GM19025 (cell line): ENCODE measurements around the gene SLC15A1.

Experiments
- ATAC-seq: cut with Tn5 transposase; IDR thresholded peaks from one replicate; pipeline ENCODE4 v1.9.1; 2021; ENCODE audit warnings: mild to moderate bottlenecking, low read depth, moderate library complexity; ENCODE audit not compliant: unreplicated experiment

SLC15A1 gene, protein sequence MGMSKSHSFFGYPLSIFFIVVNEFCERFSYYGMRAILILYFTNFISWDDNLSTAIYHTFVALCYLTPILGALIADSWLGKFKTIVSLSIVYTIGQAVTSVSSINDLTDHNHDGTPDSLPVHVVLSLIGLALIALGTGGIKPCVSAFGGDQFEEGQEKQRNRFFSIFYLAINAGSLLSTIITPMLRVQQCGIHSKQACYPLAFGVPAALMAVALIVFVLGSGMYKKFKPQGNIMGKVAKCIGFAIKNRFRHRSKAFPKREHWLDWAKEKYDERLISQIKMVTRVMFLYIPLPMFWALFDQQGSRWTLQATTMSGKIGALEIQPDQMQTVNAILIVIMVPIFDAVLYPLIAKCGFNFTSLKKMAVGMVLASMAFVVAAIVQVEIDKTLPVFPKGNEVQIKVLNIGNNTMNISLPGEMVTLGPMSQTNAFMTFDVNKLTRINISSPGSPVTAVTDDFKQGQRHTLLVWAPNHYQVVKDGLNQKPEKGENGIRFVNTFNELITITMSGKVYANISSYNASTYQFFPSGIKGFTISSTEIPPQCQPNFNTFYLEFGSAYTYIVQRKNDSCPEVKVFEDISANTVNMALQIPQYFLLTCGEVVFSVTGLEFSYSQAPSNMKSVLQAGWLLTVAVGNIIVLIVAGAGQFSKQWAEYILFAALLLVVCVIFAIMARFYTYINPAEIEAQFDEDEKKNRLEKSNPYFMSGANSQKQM

GRCh38 chr13:98752467-98753290 lies at the start of gene SLC15A1:
TSS of gene SLC15A1 (minus strand) at chr13:98752672. CDS start at chr13:98752598, 74 bp downstream.
- ATAC-seq = no peak

- ATAC-seq = no peak
Measured at GRCh38 chr13:98801626-98802418, 49.4 kb upstream of the SLC15A1 start.

DNA sequence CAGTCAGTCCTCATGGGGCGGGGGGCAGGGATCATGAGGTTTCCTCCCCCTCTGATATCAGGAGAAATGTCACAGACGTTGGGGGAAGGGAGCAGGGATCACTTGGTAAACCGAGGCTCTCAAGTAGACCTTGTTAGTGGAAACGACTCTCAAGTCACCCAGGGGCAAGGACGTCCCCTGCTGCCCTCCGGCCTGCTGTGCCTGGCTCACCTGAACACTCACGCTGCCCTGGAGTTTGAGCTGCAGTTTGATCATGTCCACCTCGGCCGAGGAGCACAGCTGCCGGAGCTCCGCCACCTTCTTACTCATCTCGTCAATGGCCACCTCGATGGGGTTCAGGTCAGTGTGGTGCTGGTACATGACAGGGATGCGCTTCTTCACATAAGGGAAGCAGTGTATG lies 47.6 kb upstream of the SLC15A1 start:
- ATAC-seq = no peak

DNA sequence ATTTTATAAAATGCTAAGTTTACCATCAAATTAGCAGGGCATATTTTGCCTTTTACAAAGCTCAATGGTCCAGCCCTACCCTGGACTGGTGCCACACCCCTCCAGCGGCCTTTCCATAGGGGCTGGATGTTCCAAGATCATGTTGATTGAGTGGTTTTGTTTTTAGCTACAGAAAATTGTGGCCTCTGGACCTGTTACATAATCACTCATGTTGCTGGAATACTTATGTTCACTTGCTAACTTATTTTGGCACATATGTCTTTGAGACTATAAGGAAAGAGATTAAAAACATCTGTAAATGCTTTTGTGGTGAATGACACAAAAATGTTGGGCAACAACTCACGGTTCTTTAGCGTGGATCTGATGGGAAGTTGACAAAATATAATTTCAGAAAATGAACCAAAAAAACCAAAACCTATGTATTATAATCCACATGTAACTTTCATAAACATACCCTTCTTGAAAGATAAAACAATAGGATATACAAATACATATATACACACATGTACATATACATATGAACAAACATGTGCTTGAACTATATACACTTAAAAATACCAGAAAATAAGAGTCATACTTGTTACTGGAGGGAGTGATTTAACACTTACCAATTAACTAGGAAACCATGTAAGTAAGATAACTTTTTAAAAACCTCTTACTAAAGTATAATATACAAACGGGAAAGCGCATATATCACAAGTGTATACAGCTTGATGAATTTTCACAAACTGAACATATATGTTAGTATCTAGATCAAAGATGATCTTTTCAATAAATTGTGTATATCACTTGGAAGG lies 46.6 kb upstream of the SLC15A1 start:
- no peak for ATAC-seq

DNA sequence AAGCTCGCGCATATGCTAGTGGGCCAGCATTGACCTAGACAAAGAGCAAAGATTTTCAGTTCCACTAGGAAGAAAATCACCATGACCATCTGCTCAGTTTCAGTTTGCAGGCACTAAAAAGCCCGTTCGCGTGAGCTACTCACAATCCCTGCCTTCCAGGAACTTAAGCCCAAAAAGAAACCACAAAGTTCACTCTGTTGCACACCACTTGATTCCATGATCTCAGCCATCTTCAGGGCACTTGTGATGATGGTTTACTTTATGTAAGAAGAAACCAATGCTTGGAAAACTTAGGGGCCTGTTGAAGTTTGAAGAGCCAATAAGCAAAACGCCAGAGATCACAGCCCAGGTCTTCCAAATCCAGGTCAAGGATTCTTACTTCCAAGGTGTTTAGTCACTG lies 45.0 kb upstream of the SLC15A1 start:
- no peak for ATAC-seq

GRCh38 chr13:98796798-98797197 lies 44.3 kb upstream of the SLC15A1 start:
- ATAC-seq = no peak

DNA sequence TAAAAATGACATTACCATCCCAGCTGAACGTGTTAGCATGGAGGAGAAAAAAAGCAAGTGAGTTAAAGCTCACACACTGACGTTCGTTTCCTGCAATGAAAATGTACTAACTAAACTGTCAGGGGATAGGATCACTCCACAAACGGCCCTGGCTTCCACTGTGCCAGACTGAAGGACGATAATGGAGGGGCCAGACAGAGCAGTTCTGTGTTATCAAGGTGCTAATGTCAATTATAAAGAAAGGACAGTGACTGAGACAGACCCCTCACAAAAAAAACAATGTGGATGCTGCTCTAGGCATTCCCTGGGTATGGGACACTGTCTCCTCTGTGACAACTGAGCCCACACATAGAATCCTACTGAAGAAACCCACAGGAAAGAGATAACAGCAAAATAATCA lies 43.7 kb upstream of the SLC15A1 start:
- ATAC-seq = no peak

DNA sequence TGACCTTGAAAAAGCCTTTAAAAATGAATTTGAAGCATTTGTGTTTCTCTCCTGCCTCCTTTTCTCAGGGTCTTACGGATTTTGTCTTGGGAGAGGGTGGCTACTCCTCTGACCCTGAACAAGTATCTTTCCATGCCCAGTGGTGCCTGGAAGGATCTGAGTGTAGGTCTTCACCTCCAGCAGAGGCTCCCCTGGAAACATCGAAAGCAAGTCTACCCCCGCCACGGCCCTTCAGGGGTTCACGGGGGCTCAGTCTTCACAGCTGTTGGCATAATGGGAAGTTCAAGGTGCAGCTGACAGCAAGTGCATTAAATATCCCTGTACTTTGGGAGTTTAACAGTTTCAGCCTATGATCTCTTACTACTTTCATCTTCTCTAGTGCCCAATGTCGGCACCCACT lies 42.7 kb upstream of the SLC15A1 start:
- ATAC-seq = no peak

- no peak for ATAC-seq
Measured at GRCh38 chr13:98794498-98794897, 42.0 kb upstream of the SLC15A1 start.

DNA sequence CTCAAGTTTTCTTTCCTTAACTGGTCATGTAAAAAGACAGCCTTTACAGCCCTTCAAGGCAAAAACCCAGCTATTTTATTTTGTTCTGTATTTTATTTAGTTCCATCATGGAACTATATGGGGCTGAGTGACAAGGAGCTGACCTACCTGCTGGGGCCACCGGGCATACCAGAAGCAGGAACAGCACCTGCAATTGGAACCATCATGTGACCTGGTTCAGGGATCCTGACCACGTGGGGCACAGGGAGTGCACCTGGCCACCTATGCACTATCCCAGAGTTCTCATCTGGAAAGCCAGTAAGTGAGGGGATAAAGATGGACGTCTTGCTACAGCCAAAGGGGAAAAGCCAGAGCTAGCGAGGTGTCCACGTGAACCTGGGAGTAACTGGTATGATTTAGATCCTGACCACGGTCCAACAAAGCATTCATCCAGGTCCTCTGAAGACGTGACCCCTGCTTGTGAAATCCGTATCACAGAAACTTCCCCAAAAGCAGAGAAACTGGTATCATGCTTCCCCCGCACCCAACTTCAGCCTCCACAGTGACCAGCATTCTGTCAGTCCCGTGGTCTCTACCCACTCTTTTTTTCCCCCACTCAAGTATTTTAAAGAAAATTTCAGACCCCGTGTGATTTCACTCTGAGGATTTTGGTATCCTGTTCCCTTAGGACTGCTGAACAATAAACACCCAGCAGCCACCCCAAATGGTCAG lies 40.5 kb upstream of the SLC15A1 start:
- no peak for ATAC-seq

- no peak for ATAC-seq
Measured at GRCh38 chr13:98792321-98792720, 39.8 kb upstream of the SLC15A1 start.

DNA sequence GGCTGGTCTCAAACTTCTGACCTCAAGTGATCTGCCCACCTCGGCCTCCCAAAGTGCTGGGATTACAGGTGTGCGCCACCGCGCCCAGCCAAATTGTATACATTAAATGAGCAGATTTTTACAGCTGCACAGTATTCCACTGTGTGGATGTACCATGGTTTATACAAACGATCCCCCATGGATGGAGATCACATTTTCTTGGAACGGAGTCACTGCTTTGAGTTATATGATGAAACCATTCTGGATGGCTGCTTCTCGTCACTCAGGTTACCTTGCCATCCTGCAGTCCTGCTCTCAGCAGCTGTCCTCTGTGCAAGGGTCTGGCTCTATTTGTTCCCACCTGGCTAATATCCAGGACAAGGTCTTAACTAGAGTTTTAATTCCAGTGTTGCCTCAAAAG lies 39.1 kb upstream of the SLC15A1 start:
- no peak for ATAC-seq

GRCh38 chr13:98787996-98788395 lies 35.5 kb upstream of the SLC15A1 start:
- no peak for ATAC-seq

- ATAC-seq = no peak
Measured at GRCh38 chr13:98787173-98787572, 34.7 kb upstream of the SLC15A1 start.

- no peak for ATAC-seq
Measured at GRCh38 chr13:98786023-98786422, 33.6 kb upstream of the SLC15A1 start.

DNA sequence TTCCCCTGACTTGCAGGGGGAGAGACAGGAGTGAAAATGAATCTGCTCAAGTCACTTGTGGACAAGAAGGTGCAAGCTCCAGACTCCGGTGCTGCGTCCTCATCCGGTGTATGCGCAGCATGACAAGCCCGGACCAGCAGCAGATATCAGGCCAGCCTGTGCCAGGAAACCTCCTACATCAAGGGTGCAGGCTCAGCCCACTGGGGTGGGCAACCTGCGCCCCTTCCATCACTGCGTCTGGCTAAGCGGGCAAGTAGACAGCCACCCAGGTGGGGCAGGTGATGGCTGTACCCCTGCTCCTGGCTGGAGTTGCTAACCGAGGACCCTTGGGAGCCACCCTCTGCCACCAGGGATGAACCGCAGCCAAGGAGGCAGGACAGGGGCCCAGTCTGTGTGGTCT lies 32.9 kb upstream of the SLC15A1 start:
- no peak for ATAC-seq

DNA sequence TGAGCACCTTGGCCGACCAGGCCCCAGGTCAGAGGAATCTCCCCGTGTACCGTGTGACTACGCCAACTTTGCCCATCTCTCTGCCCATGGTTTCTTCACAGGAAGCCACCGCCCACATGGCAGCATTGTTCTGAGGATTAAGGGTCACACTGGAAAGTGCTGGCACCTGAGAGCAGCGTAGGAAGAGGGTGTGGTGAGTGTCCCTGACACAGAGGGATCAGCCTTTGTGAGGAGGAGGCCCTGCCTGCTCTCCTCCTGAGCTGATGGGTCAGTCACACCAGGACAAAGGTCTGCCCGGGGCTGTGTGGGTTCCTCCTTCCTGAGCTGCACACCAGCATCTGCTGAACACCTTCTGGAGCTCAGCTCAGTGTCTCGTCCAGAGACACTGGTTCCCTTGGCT lies 32.2 kb upstream of the SLC15A1 start:
- no peak for ATAC-seq

GRCh38 chr13:98783856-98784478 lies 31.5 kb upstream of the SLC15A1 start:
- ATAC-seq = no peak
